HUES48 (cell line): ENCODE results near the gene LRRC43.
"Not testable (repeated sequence)": the region's sequence is repeated elsewhere in the genome, so short reads cannot be mapped to it uniquely, and the experiment has no call there.

Experiments
- H3K27ac ChIP-seq: one replicate; pipeline ENCODE4 v1.7.0; 2013; ENCODE audit warnings: low read depth, low read length, inconsistent platforms
- H3K27me3 ChIP-seq: 2 replicates; pipeline ENCODE4 v1.6.1; 2013; ENCODE audit warnings: mild to moderate bottlenecking, low read length; ENCODE audit not compliant: control insufficient read depth, insufficient read depth
- H3K36me3 ChIP-seq: 2 replicates; pipeline ENCODE4 v1.6.1; 2013; ENCODE audit warnings: low read length; ENCODE audit not compliant: control insufficient read depth, insufficient read depth
- H3K4me1 ChIP-seq: 2 replicates; pipeline ENCODE4 v1.6.1; 2013; ENCODE audit warnings: mild to moderate bottlenecking, low read length; ENCODE audit not compliant: control insufficient read depth, insufficient read depth
- H3K4me3 ChIP-seq: 2 replicates; pipeline ENCODE4 v1.5.1; 2013; ENCODE audit warnings: mild to moderate bottlenecking, low read depth, low read length
- H3K9ac ChIP-seq: 2 replicates; pipeline ENCODE4 v1.6.1; 2013; ENCODE audit warnings: mild to moderate bottlenecking, low read depth, low read length, moderate library complexity
- H3K9me3 ChIP-seq: 2 replicates; pipeline ENCODE4 v1.6.1; 2013; ENCODE audit warnings: low read length; ENCODE audit not compliant: control insufficient read depth, insufficient read depth

LRRC43 gene

GRCh38 chr12:122174155-122174845 lies 8.6 kb upstream of the LRRC43 start, which contains the start of gene IL31:
IL31 (minus strand) TSS chr12:122174221; CDS start chr12:122174172, 49 bp downstream.
- Histone ChIP-seq H3K9me3 (no peaks in the 10 kb centered on the region), H3K27ac (no peak within 1 kb of the TSS), H3K4me3 (no peak within 1 kb of the TSS), H3K36me3 (no peaks in the 10 kb centered on the region), H3K9ac (no peak within 1 kb of the TSS), H3K4me1 (no peaks in the 10 kb centered on the region), H3K27me3 (no peaks in the 10 kb centered on the region)

DNA sequence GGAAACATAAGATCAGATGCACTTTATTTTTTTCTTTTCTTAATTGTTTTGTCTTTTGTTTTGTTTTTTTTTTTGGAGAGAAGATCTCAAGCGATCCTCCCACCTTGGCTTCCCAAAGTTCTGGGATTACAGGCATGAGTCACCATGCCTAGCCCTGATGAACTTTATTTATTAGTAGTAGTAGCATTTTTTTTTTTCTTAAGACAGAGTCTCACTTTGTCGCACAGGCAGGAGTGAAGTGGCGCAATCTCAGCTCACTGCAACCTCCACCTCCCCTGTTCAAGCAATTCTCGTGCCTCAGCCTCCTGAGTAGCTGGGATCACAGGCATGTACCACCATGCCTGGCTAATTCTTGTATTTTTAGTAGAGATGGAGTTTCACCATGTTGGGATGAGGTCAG lies 6.5 kb upstream of the LRRC43 start:
- H3K36me3 ChIP-seq, H3K4me3 ChIP-seq, H3K27me3 ChIP-seq, H3K4me1 ChIP-seq, H3K9ac ChIP-seq, H3K27ac ChIP-seq, H3K9me3 ChIP-seq: not testable (repeated sequence)

DNA sequence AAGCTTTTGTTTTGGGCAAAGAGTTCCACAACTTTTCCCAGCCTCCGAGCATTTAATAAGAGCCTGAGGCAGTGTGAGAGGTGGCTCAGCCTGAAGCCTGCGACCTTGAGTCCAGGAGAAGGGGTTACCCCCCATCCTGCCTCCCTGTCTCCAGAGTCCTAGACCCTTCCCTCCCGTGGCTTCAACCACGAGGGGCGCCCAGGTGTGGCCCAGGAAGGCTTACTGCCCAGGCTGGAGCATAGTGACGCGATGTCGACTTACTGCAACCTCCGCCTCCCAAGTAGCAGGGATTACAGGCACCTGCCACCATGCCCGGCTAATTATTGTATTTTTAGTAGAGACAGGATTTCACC lies 641 bp downstream of the LRRC43 start:
- Histone ChIP-seq H3K9me3 (no peaks in the 10 kb centered on the region), H3K27me3 (peaks cover 10% of the 10 kb centered on the region), H3K9ac (no peak overlapping the region), H3K27ac (no peak overlapping the region), H3K4me1 (no peaks in the 10 kb centered on the region), H3K36me3 (no peaks in the 10 kb centered on the region), H3K4me3 (peak overlapping the region; percentile 57)

DNA sequence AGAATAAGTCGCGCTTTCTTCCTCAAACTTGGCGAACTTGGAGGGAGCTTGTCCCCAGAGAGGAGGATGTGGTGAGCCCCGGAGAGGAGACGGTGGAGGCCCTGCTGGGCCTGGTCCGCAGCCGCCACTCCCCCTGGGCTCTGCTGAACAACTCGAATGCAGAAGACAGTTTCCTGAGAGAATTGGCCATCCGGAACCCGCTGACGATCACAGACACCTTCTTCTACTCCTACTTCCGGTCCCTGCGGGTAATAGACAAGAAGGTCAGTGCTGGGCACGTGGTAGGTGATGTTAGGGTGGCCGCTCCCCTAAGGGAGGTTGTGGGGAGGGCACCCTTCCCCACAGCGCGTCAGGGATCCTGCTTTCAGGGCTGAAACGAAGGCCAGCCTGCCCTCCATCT lies 1.6 kb downstream of the LRRC43 start:
- peaks cover 10% of the 10 kb centered on the region for H3K27me3 ChIP-seq
- H3K4me3 ChIP-seq = no peak overlapping the region
- no peaks in the 10 kb centered on the region for H3K36me3 ChIP-seq
- H3K27ac ChIP-seq = no peak overlapping the region
- H3K4me1 ChIP-seq = no peaks in the 10 kb centered on the region
- H3K9me3 ChIP-seq = no peaks in the 10 kb centered on the region
- H3K9ac ChIP-seq = no peak overlapping the region

GRCh38 chr12:122185079-122185478 lies 2.2 kb downstream of the LRRC43 start:
- Histone ChIP-seq H3K27me3 (peaks cover 10% of the 10 kb centered on the region), H3K4me3 (no peak overlapping the region), H3K9ac (no peak overlapping the region), H3K27ac (no peak overlapping the region), H3K4me1 (no peaks in the 10 kb centered on the region), H3K9me3 (no peaks in the 10 kb centered on the region), H3K36me3 (no peaks in the 10 kb centered on the region)

- Histone ChIP-seq H3K27me3 (peaks cover 10% of the 10 kb centered on the region), H3K4me3 (no peak overlapping the region), H3K9ac (no peak overlapping the region), H3K4me1 (no peaks in the 10 kb centered on the region), H3K9me3 (no peaks in the 10 kb centered on the region), H3K27ac (no peak overlapping the region), H3K36me3 (no peaks in the 10 kb centered on the region)
These were observed 2.7 kb downstream of the LRRC43 start for GRCh38 chr12:122185494-122186082.

DNA sequence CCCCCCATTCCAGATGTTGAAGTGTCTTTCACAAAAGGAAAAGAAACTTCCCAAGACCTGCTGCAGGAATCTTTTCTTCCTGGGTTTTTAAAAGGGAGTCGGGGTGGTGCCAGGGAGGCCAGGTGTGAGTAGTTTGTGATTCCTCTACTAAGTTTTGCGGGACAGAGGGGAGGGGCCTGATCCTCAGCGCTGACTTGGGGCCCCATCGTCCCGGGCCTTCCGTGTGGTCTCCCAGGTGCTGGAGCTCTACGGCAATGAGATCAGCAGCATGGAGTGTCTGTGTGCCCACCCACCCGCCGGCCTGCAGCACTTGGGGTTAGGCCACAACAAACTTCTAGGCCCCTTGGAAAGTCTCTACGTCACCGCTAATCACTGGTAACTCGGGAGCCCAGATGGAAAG lies 4.5 kb downstream of the LRRC43 start:
- no peak overlapping the region for H3K9ac ChIP-seq
- no peak overlapping the region for H3K27ac ChIP-seq
- H3K27me3 ChIP-seq = peaks cover 10% of the 10 kb centered on the region
- no peaks in the 10 kb centered on the region for H3K36me3 ChIP-seq
- no peak overlapping the region for H3K4me3 ChIP-seq
- H3K4me1 ChIP-seq = no peaks in the 10 kb centered on the region
- H3K9me3 ChIP-seq = no peaks in the 10 kb centered on the region

GRCh38 chr12:122189626-122190475 lies 6.9 kb downstream of the LRRC43 start:
- Histone ChIP-seq H3K9ac (no peak overlapping the region), H3K27me3 (no peaks in the 10 kb centered on the region), H3K27ac (no peak overlapping the region), H3K4me1 (no peaks in the 10 kb centered on the region), H3K9me3 (no peaks in the 10 kb centered on the region), H3K36me3 (no peaks in the 10 kb centered on the region), H3K4me3 (no peak overlapping the region)

GRCh38 chr12:122190842-122191668 lies 8.1 kb downstream of the LRRC43 start:
- Histone ChIP-seq H3K36me3 (no peaks in the 10 kb centered on the region), H3K27me3 (no peaks in the 10 kb centered on the region), H3K4me1 (no peaks in the 10 kb centered on the region), H3K9ac (no peak overlapping the region), H3K4me3 (no peak overlapping the region), H3K9me3 (no peaks in the 10 kb centered on the region), H3K27ac (no peak overlapping the region)

- Histone ChIP-seq H3K9ac (no peak overlapping the region), H3K36me3 (no peaks in the 10 kb centered on the region), H3K9me3 (no peaks in the 10 kb centered on the region), H3K27ac (no peak overlapping the region), H3K4me3 (no peak overlapping the region), H3K27me3 (no peaks in the 10 kb centered on the region), H3K4me1 (no peaks in the 10 kb centered on the region)
These were observed 9.5 kb downstream of the LRRC43 start for GRCh38 chr12:122192441-122192840.
